ENCODE measurements around the gene SEC11C. TPM values are rescaled to one million over a fixed set of nuclear protein-coding genes. Genes with fewer than 3 reads are reported as not detected.
A peak's percentile ranks its signal among the peaks of the same experiment; 100 is the strongest.

Gene SEC11C
- polyA plus RNA-seq (2012; ENCODE audit: insufficient read depth, insufficient read length, low read depth), result 45.3 TPM

GRCh38 chr18:59139615-59140301 is at the start of gene SEC11C:
SEC11C (plus strand) TSS chr18:59139884; CDS start chr18:59139949, 65 bp downstream.
- H3K27me3 ChIP-seq, result peaks cover 7% of the 10 kb centered on the region; the same call in 1 of the 2 replicates
- no peaks in the 10 kb centered on the region for H3K36me3 ChIP-seq
- DNase-seq, result peak; percentile 92
- H3K4me3 ChIP-seq (ENCODE audit: low read depth, low read length), result peak within 1 kb of the TSS; percentile 79
- H3K9me3 ChIP-seq, result no peaks in the 10 kb centered on the region
- TF ChIP-seq CTCF (IDR thresholded peaks at IDR 0.05; ENCODE audit: low read depth, low read length), result no peak
- H3K4me1 ChIP-seq, result no peaks in the 10 kb centered on the region

GRCh38 chr18:59090966-59091603 is 48.6 kb upstream of the SEC11C start:
- TF ChIP-seq CTCF (IDR thresholded peaks at IDR 0.05; ENCODE audit: low read depth, low read length), result no peak
- Histone ChIP-seq H3K4me1 (no peaks in the 10 kb centered on the region), H3K4me3 (ENCODE audit: low read depth, low read length) (no peak overlapping the region), H3K9me3 (no peaks in the 10 kb centered on the region), H3K27me3 (no peaks in the 10 kb centered on the region), H3K36me3 (no peaks in the 10 kb centered on the region)
- no peak for DNase-seq

- TF ChIP-seq CTCF (IDR thresholded peaks at IDR 0.05; ENCODE audit: low read depth, low read length), result no peak
- H3K4me3 ChIP-seq (ENCODE audit: low read depth, low read length), result no peak overlapping the region
- no peaks in the 10 kb centered on the region for H3K4me1 ChIP-seq
- H3K9me3 ChIP-seq, result no peaks in the 10 kb centered on the region
- DNase-seq, result no peak
- no peaks in the 10 kb centered on the region for H3K36me3 ChIP-seq
- H3K27me3 ChIP-seq, result no peaks in the 10 kb centered on the region
These were observed 46.0 kb upstream of the SEC11C start for GRCh38 chr18:59093668-59094067.

- Histone ChIP-seq H3K4me3 (ENCODE audit: low read depth, low read length) (no peak overlapping the region), H3K9me3 (no peaks in the 10 kb centered on the region), H3K27me3 (no peaks in the 10 kb centered on the region), H3K4me1 (no peaks in the 10 kb centered on the region), H3K36me3 (no peaks in the 10 kb centered on the region)
- no peak for TF ChIP-seq CTCF (IDR thresholded peaks at IDR 0.05; ENCODE audit: low read depth, low read length)
- no peak for DNase-seq
These were observed 45.1 kb upstream of the SEC11C start for GRCh38 chr18:59094569-59094968.

- no peak for DNase-seq
- no peaks in the 10 kb centered on the region for H3K27me3 ChIP-seq
- H3K4me1 ChIP-seq, result no peaks in the 10 kb centered on the region
- H3K4me3 ChIP-seq (ENCODE audit: low read depth, low read length), result no peak overlapping the region
- TF ChIP-seq CTCF (IDR thresholded peaks at IDR 0.05; ENCODE audit: low read depth, low read length), result no peak
- no peaks in the 10 kb centered on the region for H3K36me3 ChIP-seq
- no peaks in the 10 kb centered on the region for H3K9me3 ChIP-seq
These were observed 43.4 kb upstream of the SEC11C start for GRCh38 chr18:59096098-59096789.

All from BE2C (cell line).